ENCODE data around the gene COX7A2L. TPM values are rescaled to one million over a fixed set of nuclear protein-coding genes. Genes with fewer than 3 reads are reported as not detected.

Gene COX7A2L
- total and polyA plus RNA-seq, 2 of the 8 experiments (the other 6 are each of a cell fraction or from before 2014, with no cell fraction given), result 85.6 to 114 TPM

- Histone ChIP-seq H2AFZ (ENCODE audit: low read length) (no peak overlapping the region), H4K91ac (replicated peaks; ENCODE audit: insufficient read length, low read length) (no peak overlapping the region), H3K9me3 (ENCODE audit: insufficient read depth in 2 of 2, low read depth in 1 of 2, low read length in 1 of 2) (no peaks in the 10 kb centered on the region), H3K23ac (ENCODE audit: insufficient read length) (no peak overlapping the region), H2BK20ac (ENCODE audit: low read length) (no peak overlapping the region), H3K18ac (ENCODE audit: extremely low read depth, low read length) (no peak overlapping the region), H3K4me1 (replicated peaks in 1 of 4; ENCODE audit: control insufficient read depth in 3 of 4, insufficient read depth in 4 of 4, low read length in 3 of 4) (peaks cover 0 to 6% (median 0%) of the 10 kb centered on the region in 4 experiments; a peak in 1 of 7 replicates), H4K8ac (ENCODE audit: extremely low read depth, insufficient read depth, low read length) (no peak overlapping the region), H2BK120ac (replicated peaks; ENCODE audit: low read depth, low read length) (no peak overlapping the region), H3K4ac (replicated peaks; ENCODE audit: insufficient read length, low read depth, low read length) (no peak overlapping the region), H3K4me2 (ENCODE audit: insufficient read depth in 1 of 2, low read depth in 2 of 2, low read length in 2 of 2) (no peak overlapping the region), H3K23me2 (ENCODE audit: low read depth, low read length) (no peaks in the 10 kb centered on the region; the same call in 1 of the 2 replicates), H3K56ac (replicated peaks; ENCODE audit: insufficient read length, low read depth, low read length) (no peak overlapping the region), H3K9ac (replicated peaks in 1 of 4; ENCODE audit: extremely low read depth in 1 of 4, low read depth in 3 of 4, low read length in 3 of 4) (no peak overlapping the region), H3K36me3 (ENCODE audit: control insufficient read depth in 2 of 4, insufficient read depth in 4 of 4, low read length in 3 of 4) (no peaks in the 10 kb centered on the region; a peak in 1 of 8 replicates), H3K27ac (ENCODE audit: low read depth, low read length) (no peak overlapping the region), H2AK5ac (ENCODE audit: low read depth, low read length) (no peak overlapping the region), H3K79me2 (ENCODE audit: control insufficient read depth in 1 of 2, insufficient read depth in 2 of 2, low read length in 2 of 2) (peaks cover 0 to 33% of the 10 kb centered on the region in 2 experiments; a peak in 2 of 4 replicates), H3K27me3 (replicated peaks in 1 of 4; ENCODE audit: control insufficient read depth in 3 of 4, extremely low read depth in 1 of 4, insufficient read depth in 3 of 4, low read length in 3 of 4) (no peaks in the 10 kb centered on the region), H4K5ac (ENCODE audit: insufficient read length, low read depth, low read length) (no peak overlapping the region), H3K79me1 (ENCODE audit: low read depth, low read length) (peaks cover 21% of the 10 kb centered on the region), H3K14ac (ENCODE audit: insufficient read length) (no peak overlapping the region), H2BK5ac (ENCODE audit: low read depth, low read length) (peak overlapping the region; percentile 12; the same call in 1 of the 2 replicates), H2BK12ac (ENCODE audit: low read depth, low read length) (no peak overlapping the region), H3K4me3 (ENCODE audit: extremely low read depth in 1 of 4, insufficient read depth in 2 of 4, low read depth in 3 of 4, low read length in 4 of 4) (no peak overlapping the region), H4K20me1 (replicated peaks in 1 of 2; ENCODE audit: control insufficient read depth in 1 of 2, insufficient read depth in 2 of 2, low read length in 2 of 2) (peaks cover 7% of the 10 kb centered on the region in 2 experiments), H2BK15ac (ENCODE audit: low read length) (no peak overlapping the region)
- no peak for FAIRE-seq
- WGBS, 2 experiments (ENCODE audit: extremely low coverage in 1 of 2, insufficient coverage in 1 of 2, insufficient read length in 1 of 2, insufficient replicate concordance in 2 of 2, low coverage in 1 of 2, low lambda C conversion rate in 2 of 2, missing lambda C conversion rate in 1 of 2), result 89% methylated on average over 11 of the region's 11 CpGs; no CpG with 5 or more reads in 1 of the 2 experiments
- POLR2A ChIA-PET (ENCODE audit: partially characterized antibody), result interaction anchor here (0.6 to 1.9 kb wide), 4 partner anchors 10 to 415 kb away, joined by 4 to 5 read pairs (median 4); partner anchors contain the start of gene COX7A2L
- no peak for DNase-seq (ENCODE audit: low read depth in 1 of 2, low spot score in 2 of 2)
- CTCF ChIA-PET (ENCODE audit: partially characterized antibody), result interaction anchor here (0.6 to 4.1 kb wide), 4 partner anchors 10 to 156 kb away, joined by 3 to 19 read pairs (median 3); no protein-coding TSS in a partner anchor
- TF ChIP-seq SUZ12 (IDR thresholded peaks at IDR 0.05; ENCODE audit: low read length) (no peak), CBX5 (IDR thresholded peaks at IDR 0.05; ENCODE audit: low read depth, low read length) (no peak), NRF1 (IDR thresholded peaks at IDR 0.05; ENCODE audit: low read depth, low read length) (no peak), CTCF (IDR thresholded peaks at IDR 0.05; ENCODE audit: control extremely low read depth in 1 of 3, insufficient read depth in 1 of 3, low read depth in 1 of 3, low read length in 3 of 3) (no peak), CHD2 (IDR thresholded peaks at IDR 0.05; ENCODE audit: low read length) (no peak), KDM1A (IDR thresholded peaks at IDR 0.05; ENCODE audit: borderline replicate concordance, low read length) (no peak), MAX (IDR thresholded peaks at IDR 0.05) (no peak), EZH2 (IDR thresholded peaks at IDR 0.05; ENCODE audit: low read depth, low read length, severe bottlenecking) (no peak), KDM5A (IDR thresholded peaks at IDR 0.05; ENCODE audit: low read length) (no peak), GTF2F1 (IDR thresholded peaks at IDR 0.05; ENCODE audit: borderline replicate concordance, low read depth, low read length) (no peak), FOSL1 (IDR thresholded peaks at IDR 0.05; ENCODE audit: insufficient read depth, low read depth, low read length) (no peak)
Measured at GRCh38 chr2:42342795-42343241, 18.2 kb downstream of the COX7A2L start.

All from H1 (cell line).